A673 (cell line): ENCODE data around the gene CDC7.

Experiments
- EZH2 ChIP-seq: fragments of 200-600 bp; sonication (generic); IDR thresholded peaks from 2 replicates; pipeline ENCODE4 v1.6.1; 2017; ENCODE audit warnings: borderline replicate concordance, low read depth, mild to moderate bottlenecking, mixed read lengths, antibody characterized with exemption, low read length; ENCODE audit not compliant: poor library complexity, severe bottlenecking
- TF ChIP-seq, protein P1 (sequence below): fragments of 300-800, 200-600 bp; sonication (generic); conservative IDR thresholded peaks from 2 replicates; pipeline ENCODE4 v1.5.1; 2017; ENCODE audit warnings: low read depth, mild to moderate bottlenecking, antibody characterized with exemption, low read length, moderate library complexity, mixed read lengths

DNA sequence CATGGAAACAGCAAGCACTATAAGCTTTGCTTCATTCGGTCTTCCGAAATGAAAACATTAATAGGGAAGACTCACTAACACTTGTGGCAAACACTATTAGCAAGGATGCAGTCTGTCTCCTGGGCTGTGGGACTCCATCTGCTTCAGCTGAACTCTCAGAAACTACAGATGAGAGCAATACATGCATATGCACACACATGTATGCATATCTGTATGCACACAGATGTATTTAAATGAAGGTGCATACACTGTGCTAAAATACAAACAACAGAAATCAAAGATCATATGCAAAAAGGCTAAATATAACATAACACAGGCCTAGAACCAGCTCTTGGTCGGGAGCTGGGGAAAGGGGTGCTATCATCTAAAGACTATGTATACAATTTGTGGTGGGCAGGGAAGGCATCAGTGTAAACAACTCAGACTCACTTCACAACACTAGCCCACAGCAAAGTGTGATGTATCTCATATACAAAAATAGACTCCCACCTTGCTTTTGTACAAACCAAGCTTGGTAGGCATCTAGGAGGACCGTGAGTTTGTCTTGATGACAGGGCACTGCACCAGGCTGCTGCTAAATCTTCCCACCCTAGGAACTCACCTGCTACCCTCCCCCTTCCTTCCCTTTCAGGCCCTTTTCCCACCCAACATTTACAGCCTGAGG lies 32.8 kb downstream of the CDC7 start:
- TF ChIP-seq, protein P1, sequence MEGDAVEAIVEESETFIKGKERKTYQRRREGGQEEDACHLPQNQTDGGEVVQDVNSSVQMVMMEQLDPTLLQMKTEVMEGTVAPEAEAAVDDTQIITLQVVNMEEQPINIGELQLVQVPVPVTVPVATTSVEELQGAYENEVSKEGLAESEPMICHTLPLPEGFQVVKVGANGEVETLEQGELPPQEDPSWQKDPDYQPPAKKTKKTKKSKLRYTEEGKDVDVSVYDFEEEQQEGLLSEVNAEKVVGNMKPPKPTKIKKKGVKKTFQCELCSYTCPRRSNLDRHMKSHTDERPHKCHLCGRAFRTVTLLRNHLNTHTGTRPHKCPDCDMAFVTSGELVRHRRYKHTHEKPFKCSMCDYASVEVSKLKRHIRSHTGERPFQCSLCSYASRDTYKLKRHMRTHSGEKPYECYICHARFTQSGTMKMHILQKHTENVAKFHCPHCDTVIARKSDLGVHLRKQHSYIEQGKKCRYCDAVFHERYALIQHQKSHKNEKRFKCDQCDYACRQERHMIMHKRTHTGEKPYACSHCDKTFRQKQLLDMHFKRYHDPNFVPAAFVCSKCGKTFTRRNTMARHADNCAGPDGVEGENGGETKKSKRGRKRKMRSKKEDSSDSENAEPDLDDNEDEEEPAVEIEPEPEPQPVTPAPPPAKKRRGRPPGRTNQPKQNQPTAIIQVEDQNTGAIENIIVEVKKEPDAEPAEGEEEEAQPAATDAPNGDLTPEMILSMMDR, result no peak
- TF ChIP-seq EZH2, result no peak
